DMS153 treated with DMSO at 0.1 percent for 48 hours (cell line): ENCODE results near the gene PPWD1.

ENCODE experiments used
- DNase-seq: peaks from one replicate; lab custom pipeline; 2025; ENCODE audit not compliant: unreplicated experiment; lab: John Stamatoyannopoulos, UW

Gene PPWD1

DNA sequence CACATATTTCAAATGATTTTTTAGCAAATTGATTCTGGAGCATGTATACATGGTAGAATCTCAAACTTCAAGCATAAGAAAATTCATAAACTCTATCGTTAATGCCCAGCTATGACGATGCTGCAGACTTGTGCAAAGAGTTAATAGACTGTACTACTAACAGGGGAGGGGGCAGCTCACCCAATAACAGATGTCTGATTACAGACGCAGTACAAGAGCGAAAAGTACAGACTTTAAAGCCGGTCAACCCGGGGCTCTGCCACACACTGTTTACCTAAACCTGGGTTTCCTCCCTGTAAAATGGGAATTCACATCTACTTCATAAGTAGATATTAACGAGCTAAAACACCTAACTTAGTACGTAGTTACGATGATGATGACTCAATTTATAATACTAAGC lies 60.4 kb downstream of the PPWD1 start:
- DNase-seq, result no peak

GRCh38 chr5:65624025-65624570 lies 61.0 kb downstream of the PPWD1 start, which contains the start of gene TRIM23:
TRIM23 (minus strand) TSS chr5:65624333; CDS start chr5:65624274, 59 bp downstream.
- peak; percentile 69 for DNase-seq

- DNase-seq, result peak; percentile 64
These were observed 61.8 kb downstream of the PPWD1 start, which contains the start of the genes SHLD3 and TRAPPC13 for GRCh38 chr5:65624571-65625555. SHLD3 (plus strand) TSS chr5:65625027; CDS start chr5:65629588, 4,561 bp downstream. TRAPPC13 (plus strand) TSS chr5:65625027; CDS start chr5:65625061, 34 bp downstream.

DNA sequence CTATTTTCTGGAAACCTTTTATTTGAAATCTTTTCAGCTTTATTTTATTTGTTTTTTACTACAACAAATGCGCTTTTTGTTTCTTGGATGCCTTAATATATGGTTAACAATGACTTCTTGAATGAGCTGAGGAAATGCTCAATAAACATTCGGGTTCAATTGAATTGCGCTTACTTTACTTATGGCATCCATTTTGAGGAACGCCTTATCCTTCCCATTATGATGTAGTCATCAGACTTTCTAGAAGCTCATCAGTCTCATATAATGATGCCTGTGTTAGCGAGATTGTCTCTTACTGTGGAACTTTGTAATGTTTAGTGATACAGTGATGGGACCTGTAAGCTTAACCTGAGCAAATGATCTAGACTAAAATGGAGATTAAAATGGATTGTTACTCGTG lies 62.6 kb downstream of the PPWD1 start:
- no peak for DNase-seq

- no peak for DNase-seq
These were observed 67.9 kb downstream of the PPWD1 start for GRCh38 chr5:65630981-65631380.
